Activated B cell treated with CpG ODN at 0.5 μM for 24 hours (primary cell): ENCODE data around the gene PPP1R2C. TPM values are rescaled to one million over a fixed set of nuclear protein-coding genes. Genes with fewer than 3 reads are reported as not detected.

Experiments
- ATAC-seq: fragments of 200-7000 bp; cut with Tn5 transposase; one replicate; pipeline ENCODE4 v1.10.0; 2021; ENCODE audit warnings: low read depth, mild to moderate bottlenecking, moderate library complexity
- CTCF ChIA-PET: fragments of 350-600 bp; sonication (Branson Sonifier 250); formaldehyde crosslinking; loops from one replicate; lab custom pipeline; 2021; ENCODE audit warnings: antibody characterized with exemption; lab: Charles Lee
- POLR2A ChIA-PET: fragments of 350-600 bp; sonication (Branson Sonifier 250); formaldehyde crosslinking; loops from one replicate; lab custom pipeline; 2021; ENCODE audit warnings: antibody characterized with exemption; lab: Charles Lee
- DNase-seq: peaks from one replicate; pipeline ENCODE4 v3.0.0; 2022
- H3K27ac Mint-ChIP-seq: one replicate; pipeline ENCODE4 v1.8.0; 2020; ENCODE audit warnings: mixed read lengths
- H3K27me3 Mint-ChIP-seq: one replicate; pipeline ENCODE4 v1.8.0; 2021; ENCODE audit warnings: mixed read lengths
- H3K36me3 Mint-ChIP-seq: one replicate; pipeline ENCODE4 v1.8.0; 2021; ENCODE audit warnings: low read depth, mixed read lengths
- H3K4me1 Mint-ChIP-seq: one replicate; pipeline ENCODE4 v1.8.0; 2021; ENCODE audit warnings: mixed read lengths
- H3K4me3 Mint-ChIP-seq: one replicate; pipeline ENCODE4 v1.8.0; 2020; ENCODE audit warnings: mild to moderate bottlenecking, mixed read lengths
- H3K9me3 Mint-ChIP-seq: one replicate; pipeline ENCODE4 v1.8.0; 2020; ENCODE audit warnings: mixed read lengths
- CTCF ChIP-seq: fragments of 200-600 bp; IDR thresholded peaks from one replicate; pipeline ENCODE4 v1.8.0; 2022; ENCODE audit warnings: antibody characterized with exemption, mild to moderate bottlenecking
- intact Hi-C: fragments of 100-400 bp; cut with micrococcal nuclease; formaldehyde crosslinking; loops from one replicate; pipeline ENCODE4 v1.15.1; 2024
- total RNA-seq: library from RNA; stranded (reverse); gene quantifications from 2 replicates; pipeline ENCODE4 v1.2.3, GENCODE V29; 2022

The PPP1R2C gene
- total RNA-seq, 1 donor from 2014 or later = not detected

DNA sequence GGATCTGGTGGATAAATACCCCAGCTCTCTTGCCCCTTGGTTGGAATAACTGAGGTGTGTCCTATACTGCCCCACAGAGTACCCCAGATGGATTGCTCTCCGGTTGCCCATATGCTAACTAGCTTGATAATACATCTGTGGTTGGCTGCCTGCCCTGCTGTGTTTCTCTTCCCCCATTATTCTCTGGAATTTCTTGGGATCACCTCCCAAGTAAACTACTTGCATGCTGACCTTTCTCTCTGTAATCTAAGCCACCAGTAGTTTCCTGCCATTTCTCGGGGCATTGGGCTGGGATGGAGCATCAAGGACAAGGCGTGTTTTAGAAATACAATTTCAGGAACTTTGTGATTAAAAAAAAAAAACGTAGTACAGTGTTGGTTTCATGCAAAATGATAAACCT lies 25.2 kb downstream of the PPP1R2C start:
- H3K9me3 Mint-ChIP-seq = peaks cover 2% of the 10 kb centered on the region
- no peaks in the 10 kb centered on the region for H3K27me3 Mint-ChIP-seq
- ChIA-PET POLR2A (no interaction called here), CTCF (no interaction called here)
- H3K36me3 Mint-ChIP-seq = no peaks in the 10 kb centered on the region
- ATAC-seq = no peak
- no peak overlapping the region for H3K4me3 Mint-ChIP-seq
- H3K4me1 Mint-ChIP-seq = peaks cover 2% of the 10 kb centered on the region
- intact Hi-C loops = no loop called here
- H3K27ac Mint-ChIP-seq = no peak overlapping the region
- no peak for TF ChIP-seq CTCF
- DNase-seq = no peak

GRCh38 chrX:42751573-42751972 lies 26.4 kb downstream of the PPP1R2C start:
- no peak for TF ChIP-seq CTCF
- H3K27me3 Mint-ChIP-seq = no peaks in the 10 kb centered on the region
- ATAC-seq (no peak), DNase-seq (no peak)
- intact Hi-C loops = no loop called here
- peaks cover 2% of the 10 kb centered on the region for H3K9me3 Mint-ChIP-seq
- peaks cover 2% of the 10 kb centered on the region for H3K4me1 Mint-ChIP-seq
- no peak overlapping the region for H3K4me3 Mint-ChIP-seq
- ChIA-PET CTCF (no interaction called here), POLR2A (no interaction called here)
- no peak overlapping the region for H3K27ac Mint-ChIP-seq
- H3K36me3 Mint-ChIP-seq = no peaks in the 10 kb centered on the region

DNA sequence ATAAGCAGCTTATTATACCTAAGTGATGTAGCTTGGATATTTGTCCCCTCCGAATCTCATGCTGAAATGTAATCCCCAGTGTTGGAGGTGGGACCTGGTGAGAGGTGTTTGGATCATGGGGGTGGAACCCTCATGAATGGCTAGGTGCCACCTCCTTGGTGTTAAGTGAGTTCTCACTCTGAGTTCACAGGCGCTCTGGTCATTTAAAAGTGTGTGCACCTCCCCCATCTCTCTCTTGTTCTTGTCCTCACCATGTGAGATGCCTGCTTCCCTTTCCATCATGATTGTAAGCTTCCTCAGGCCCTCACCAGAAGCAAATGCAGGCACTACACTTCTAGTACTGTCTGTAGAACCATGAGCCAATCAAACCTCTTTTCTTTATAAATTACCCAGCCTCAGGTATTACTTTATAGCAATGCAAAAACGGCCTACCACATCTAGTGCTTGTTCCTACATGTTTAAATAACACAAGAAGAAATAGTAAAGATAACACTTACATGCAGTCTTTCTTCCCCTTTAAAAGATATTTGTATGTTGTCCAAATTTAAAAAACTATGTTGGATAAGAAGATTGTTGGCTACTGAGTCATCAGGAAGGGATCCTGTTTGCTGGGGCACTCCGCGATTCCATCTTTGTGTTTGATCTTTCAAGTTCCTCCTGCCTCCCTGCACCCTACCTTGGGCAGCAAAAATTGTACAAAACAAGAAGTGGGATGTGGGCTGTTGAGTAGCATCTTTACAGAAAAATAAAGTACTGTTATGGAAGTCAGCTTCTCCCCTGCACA lies 29.7 kb downstream of the PPP1R2C start:
- ATAC-seq = no peak
- intact Hi-C loops = no loop called here
- no peak overlapping the region for H3K27ac Mint-ChIP-seq
- H3K9me3 Mint-ChIP-seq = peaks cover 2% of the 10 kb centered on the region
- H3K27me3 Mint-ChIP-seq = no peaks in the 10 kb centered on the region
- DNase-seq = no peak
- no peaks in the 10 kb centered on the region for H3K4me1 Mint-ChIP-seq
- H3K4me3 Mint-ChIP-seq = no peak overlapping the region
- CTCF ChIA-PET = no interaction called here
- POLR2A ChIA-PET = no interaction called here
- no peak for TF ChIP-seq CTCF
- H3K36me3 Mint-ChIP-seq = no peaks in the 10 kb centered on the region

DNA sequence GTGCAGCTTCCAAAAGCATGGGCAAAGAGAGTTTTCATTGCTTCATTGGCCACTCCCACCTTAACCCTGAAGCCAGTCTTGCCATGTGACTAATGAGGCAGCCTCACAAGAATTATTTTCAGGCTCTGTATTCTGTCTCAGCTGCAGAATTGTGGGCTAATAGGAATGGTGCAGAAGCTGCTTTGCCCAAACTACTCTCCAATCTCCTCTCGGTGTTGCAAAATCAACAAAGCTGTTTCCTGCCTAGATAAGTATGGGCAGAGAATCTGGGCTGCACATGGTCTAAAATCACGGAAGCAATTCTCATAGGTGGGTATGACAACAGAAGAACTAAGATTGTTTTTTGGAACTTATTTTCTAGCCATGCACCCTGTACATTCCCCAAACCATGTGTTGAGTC lies 31.4 kb downstream of the PPP1R2C start:
- H3K9me3 Mint-ChIP-seq = peaks cover 2% of the 10 kb centered on the region
- H3K36me3 Mint-ChIP-seq = no peaks in the 10 kb centered on the region
- ATAC-seq (no peak), DNase-seq (no peak)
- ChIA-PET POLR2A (no interaction called here), CTCF (interaction anchor here (0.7 kb wide), 1 partner anchor 823 kb away, joined by 4 read pairs; no protein-coding TSS in a partner anchor)
- H3K27ac Mint-ChIP-seq = no peak overlapping the region
- H3K4me1 Mint-ChIP-seq = no peaks in the 10 kb centered on the region
- no peak for TF ChIP-seq CTCF
- H3K27me3 Mint-ChIP-seq = no peaks in the 10 kb centered on the region
- H3K4me3 Mint-ChIP-seq = no peak overlapping the region
- intact Hi-C loops = no loop called here

DNA sequence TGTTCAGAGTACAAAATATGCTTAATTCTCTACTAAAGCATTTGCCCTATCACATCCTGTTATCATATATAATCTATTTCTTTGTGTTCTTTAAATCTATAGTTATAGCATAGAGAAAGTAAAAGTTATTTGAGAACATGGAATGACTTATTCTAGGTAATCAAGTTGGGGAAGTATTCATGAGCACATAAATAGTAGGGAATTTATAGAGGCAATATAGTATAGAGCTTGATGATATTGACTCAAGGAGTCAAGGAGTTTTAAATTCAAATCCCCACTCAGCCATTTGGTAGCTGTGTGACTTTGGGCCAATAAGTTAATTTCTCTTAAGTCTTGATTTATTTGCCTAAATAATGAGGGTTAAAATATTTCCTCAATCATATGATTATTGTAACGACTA lies 37.5 kb downstream of the PPP1R2C start:
- intact Hi-C loops = loop anchor here (5.0 kb wide), 1 partner anchor 262 kb away; no protein-coding TSS in a partner anchor
- ChIA-PET POLR2A (no interaction called here), CTCF (no interaction called here)
- TF ChIP-seq CTCF = no peak
- no peaks in the 10 kb centered on the region for H3K9me3 Mint-ChIP-seq
- DNase-seq = no peak
- no peak overlapping the region for H3K4me3 Mint-ChIP-seq
- no peak for ATAC-seq
- peaks cover 14% of the 10 kb centered on the region for H3K4me1 Mint-ChIP-seq
- H3K27ac Mint-ChIP-seq = no peak overlapping the region
- no peaks in the 10 kb centered on the region for H3K27me3 Mint-ChIP-seq
- H3K36me3 Mint-ChIP-seq = no peaks in the 10 kb centered on the region
